ENCODE data around the gene CISD1.
A peak's percentile ranks its signal among the peaks of the same experiment; 100 is the strongest.

The CISD1 gene

DNA sequence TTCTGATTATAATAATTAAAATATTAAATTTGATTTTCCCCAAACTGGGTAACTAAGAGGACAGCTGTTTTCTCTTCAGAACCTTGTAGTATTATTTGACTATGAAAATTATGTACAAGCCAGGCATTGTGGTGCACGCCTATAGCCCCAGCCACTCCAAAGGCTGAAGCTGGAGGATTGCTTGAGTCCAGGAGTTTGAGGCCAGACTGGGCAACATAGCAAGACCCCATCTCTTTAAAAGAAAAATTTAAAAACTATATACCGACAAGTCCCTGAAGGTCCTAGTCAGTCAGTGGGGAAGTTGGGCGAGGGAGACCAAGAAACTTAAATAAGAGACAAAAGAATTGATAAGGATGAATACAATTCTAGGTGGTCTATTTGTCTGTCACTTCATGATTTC lies 38.7 kb downstream of the CISD1 start:
- DNase-seq, result no peak

DNA sequence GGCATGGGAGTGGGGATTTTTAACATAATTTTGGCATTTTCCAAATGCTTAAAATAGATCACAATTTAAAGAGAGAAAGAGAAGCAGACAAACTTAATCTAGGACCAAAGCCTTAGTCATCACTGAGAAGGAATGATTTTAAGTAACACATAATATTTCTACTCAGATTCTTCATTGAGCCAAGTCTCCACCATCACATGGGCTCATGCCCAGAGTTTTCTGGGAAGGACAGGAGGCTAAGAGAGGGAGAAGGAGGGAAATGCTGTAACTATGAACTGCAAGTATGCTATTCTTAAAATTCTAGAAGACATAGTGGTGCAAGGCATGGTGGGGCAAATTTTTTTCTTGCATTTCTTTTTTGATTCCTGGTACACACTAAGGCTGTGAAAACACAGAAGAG lies 42.1 kb downstream of the CISD1 start:
- DNase-seq, result no peak

DNA sequence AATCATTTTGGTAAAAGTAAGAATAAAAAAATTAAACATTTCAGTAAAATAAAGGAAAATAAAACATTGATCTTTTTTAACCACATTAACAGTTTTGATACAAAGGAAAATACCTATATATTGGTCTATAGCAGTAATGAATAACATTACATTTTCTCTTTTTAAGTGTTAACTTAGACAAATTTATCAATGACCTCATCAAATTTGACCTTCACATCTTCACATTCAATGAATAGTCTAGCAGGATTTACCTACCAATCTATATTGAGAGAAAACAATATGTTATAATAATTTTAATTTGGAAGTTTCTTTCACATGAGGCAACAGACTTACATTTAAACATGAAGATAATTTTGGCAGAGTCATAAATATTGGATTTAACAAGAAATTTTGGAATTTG lies 47.9 kb downstream of the CISD1 start:
- no peak for DNase-seq

DNA sequence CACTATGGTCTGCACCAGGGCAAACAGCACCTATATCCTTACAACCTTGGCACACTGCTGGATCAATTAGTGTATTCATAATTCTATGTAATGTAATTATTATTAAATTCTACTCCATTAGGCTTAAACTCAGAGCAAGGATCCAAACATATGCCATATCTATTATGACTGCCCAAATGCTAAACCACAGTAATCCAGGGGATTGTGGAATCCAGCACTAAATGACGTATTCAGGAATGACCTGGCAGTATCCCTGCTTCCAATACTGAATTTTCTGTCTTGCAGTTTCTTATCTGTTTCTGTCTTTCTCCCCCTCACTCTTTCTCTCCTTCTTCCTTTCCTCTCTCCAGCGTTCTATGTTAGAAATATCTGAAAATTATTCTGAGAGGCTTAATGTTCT lies 49.4 kb downstream of the CISD1 start:
- DNase-seq, result no peak

DNA sequence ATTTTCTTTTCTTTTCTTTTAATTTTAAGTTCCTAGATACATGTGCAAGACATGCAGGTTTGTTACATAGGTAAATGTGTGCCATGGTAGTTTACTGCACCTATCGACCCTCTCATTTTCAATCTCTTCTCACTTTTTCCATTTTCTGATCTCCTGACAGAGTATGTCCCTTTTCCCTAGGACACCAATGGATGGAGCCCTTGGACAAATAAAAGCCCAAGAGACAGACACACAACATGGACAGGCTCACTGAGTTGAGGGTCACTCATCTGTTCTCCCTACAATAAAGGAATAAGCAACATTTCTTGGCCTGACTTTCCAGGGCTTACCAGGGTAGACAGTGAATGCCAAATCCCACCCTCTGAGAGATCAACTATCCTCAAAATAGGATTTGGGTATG lies 50.6 kb downstream of the CISD1 start:
- no peak for DNase-seq

DNA sequence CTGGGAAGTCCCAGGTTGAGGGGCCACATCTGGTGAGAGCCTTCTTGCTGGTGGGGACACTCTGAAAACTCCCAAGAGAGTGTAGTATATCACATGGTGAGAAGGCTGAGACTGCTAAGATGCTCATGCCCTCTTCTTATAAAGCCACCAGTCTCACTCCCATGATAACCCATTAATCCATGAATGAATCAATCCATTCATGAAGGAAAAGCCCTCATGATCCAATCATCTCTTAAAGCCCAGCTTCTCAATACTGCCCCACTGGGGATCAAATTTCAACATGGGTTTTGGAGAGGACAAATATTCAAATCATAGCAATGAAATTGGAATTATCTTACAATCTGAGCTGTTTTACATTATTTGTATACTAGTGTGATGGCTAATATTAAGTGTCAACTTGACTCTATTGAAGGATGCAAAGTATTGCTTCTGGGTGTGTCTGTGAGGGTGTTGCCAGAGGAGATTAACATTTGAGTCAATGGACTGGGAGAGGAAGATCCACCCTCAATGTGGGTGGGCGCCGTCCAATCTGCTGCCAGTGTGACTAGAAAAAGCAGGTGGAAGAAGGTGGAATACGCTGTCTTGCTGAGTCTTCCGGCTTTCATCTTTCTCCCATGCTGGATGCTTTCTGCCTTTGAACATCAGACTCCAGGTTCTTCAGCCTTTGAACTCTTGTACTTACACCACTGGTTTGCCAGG lies 51.5 kb downstream of the CISD1 start:
- no peak for DNase-seq

DNA sequence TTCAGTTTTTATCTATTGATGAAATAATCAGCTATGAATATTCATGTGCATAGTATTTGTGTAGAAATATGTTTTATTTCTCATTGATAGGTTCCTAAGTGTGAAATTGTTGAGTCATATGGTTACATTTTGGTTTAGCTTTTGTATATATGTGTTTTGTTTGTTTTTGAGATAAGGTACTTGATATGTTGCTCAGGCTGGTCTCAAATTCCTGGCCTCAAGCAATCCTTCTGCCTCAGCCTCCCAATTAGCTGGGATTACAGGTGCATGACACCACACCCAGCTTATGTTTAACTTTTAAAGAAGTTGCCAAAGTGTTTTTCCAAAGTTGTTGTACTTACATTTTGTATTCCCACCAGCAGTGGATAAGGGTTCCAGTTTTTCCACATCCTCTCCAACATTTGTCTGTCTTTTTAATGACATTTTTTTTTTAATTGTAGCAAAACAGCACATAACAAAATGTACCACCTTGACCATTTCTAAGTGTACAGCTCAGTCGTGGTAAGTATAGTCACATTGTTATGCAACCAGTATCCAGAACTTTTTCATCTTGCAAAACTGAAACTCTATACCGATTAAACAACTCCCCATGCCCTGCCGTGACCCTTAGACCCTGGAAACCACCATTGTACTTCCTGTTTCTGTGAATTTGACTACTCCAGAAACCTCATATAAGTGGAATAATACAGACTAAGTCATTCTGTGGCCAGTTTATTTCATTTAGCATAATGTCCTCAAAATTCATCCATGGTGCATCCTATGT lies 53.3 kb downstream of the CISD1 start:
- DNase-seq, result no peak

DNA sequence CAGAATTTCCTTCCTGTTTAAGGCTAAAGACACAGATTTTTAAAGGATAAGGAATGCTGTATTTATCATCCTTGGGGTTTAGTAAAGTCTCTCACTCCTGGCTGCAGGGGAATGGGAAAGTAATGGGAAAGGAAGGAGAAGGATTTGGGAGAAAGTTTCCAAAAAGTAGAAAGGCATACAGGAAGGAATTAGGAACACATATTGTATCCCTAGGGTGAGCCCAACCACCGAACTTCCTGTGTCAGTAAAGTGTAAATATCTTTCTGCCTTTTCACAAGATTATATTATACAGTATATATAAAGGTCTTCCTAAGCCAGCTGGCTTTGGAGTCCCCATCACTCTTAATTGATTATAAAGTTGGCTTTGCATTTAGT lies 53.9 kb downstream of the CISD1 start:
- DNase-seq, result no peak

DNA sequence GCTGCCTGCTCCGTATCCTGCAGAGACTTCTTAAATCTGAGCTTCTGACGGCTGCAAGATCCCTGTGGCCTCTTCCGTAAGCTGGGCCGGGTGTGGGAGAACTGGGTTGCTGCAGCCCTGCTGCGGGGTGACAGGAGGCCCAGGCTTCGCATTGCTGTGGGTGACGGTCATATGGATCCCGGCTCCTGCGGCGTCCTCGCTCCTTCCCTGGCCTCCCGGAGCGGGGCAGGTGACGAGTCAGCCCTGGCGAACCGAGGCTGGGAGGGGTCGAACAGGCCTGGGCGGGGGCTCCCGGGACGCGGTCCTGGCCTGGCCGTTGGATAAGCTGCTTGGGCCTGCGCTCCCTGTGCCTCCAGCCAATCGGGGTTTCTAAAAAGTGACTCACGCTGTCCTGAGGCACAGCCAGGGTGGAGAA lies 58.0 kb downstream of the CISD1 start:
- peak; percentile 33 for DNase-seq

DNA sequence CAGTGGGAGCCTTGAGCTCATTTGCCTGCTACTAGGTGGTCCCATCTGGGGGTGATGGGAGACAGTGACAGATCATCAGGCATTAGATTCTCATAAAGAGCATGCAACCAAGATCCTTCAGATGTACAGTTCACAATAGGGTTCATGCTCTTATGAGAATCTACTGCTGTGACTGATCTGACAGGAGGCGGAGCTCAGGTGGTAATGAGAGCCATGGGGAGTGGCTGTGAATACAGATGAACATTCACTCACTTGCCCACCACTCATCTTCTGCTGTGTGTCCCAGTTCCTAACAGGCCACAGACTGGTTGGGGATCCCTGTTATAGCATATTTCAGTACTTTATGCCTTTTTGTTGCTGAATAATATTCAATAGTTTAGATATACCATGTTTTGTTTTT lies 59.3 kb downstream of the CISD1 start:
- DNase-seq, result no peak

DNA sequence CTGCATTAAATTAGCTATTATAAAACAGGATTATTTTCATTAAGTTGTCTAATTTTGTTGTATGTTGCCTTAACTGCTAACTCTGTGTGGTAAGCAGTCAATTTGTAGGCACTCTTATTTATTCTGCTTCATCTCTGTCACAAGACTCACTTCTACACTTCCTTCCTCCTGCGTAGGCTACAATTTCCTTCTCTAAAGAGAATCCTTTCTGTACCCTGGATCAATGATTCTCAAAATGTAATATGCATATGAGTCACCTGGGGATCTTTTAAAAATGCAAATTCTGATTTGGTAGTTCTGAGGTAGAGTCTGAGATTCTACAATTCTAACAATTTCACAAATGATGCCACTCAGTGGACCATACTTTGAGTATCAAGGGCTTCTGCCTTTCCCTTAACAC lies 61.5 kb downstream of the CISD1 start:
- no peak for DNase-seq

DNA sequence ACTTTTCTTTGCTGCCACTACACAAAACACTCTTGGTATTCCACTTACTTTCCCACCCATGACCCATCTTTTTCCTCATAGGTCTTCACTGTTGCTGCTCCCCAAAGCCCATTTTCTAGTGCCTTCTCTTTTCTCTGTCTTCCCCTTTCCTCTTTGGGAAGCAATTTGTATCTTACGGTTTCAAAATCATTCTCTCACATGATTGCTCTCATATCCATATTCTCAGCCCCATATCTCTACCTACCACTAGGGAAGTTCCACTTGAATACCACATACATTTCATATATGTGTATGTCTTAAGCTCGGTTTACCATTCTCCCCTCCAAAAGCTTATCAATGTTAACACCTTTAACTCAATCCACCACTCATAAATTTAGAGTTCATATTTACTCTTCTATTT lies 62.7 kb downstream of the CISD1 start:
- DNase-seq, result no peak

DNA sequence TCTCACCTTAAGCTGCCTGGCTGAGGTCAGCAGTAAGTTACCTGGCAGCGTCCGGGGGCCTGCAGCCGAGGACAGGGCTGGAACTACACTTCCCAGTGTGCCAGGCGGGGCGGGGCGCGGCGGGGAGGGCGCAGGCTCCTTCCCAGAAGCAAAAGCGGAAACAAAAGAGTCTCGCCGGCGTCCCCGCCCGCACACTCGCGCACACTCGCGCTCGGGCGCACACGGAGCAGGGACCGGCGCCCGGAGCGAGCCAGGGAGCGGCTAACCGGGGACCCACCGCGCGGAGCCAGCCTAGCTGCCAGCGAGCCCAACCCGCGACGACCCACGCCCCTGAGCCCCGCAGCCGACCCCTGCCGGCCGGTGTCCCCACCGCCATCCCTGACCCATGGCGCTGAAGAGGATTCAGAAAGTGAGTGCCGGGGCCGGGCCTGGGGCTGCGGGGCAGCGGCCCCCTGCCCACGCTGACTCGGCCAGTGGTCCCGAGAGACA lies 65.9 kb downstream of the CISD1 start, which contains the start of gene UBE2D1:
TSS of gene UBE2D1 (plus strand) at position 190 of the 489 bp plus-strand sequence. CDS start at position 386, 196 bp downstream.
- DNase-seq, result peak; percentile 89

DNA sequence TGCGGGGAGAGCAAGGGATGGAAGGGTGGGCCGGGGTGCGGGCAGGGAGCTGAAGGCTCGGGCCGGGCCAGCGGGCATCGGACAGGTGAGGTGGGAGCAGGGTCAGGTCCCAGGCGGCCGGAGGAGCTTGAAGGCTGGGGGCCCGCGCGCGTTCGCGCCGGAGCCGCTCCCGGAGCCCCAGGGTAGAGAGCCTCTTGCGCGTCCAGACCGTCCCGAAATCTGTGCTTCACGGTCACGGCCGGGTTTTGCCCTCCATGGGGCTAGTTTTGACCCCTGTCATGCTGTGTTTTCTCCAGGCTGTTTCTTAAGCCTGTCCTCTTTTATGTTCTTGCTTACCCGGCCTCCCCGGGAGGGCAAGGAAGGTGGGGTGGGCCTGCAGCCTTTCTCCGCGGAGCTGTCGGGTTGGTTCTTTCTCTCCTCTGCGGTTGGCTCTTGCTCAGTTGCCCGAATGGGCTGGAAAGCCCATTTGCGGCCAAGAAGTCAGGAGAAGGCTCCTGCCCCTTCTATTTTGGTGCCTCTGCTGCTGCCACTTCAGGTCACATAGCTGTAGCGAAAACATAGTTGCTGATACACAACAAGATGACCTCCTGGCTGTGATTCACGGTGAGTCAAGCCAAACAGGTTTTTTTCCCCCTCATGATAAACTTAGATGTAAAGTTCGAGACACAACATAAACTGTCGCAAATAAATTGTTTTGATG lies 66.5 kb downstream of the CISD1 start:
- DNase-seq, result no peak

DNA sequence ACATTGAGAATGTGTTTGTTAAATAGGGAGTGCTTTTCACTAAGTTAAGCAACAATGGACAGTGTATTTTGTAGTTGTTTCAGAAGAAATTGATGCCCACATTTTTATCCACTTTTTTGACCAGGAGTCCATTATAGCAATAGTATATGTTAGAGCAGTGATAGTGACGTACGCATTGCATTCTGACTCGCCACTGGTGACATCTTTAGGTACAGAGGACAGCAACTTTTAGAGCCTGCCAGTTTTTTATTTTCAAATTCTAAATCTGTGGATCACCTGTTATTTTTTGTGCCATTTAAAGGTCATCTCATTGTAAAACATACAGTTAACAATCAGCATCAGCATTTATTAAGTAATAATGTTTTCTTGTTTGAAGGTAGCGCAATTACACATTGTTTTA lies 67.3 kb downstream of the CISD1 start:
- DNase-seq, result no peak
